GM21447 (cell line): ENCODE data around the gene TMUB1.

Experiments
- ATAC-seq: cut with Tn5 transposase; IDR thresholded peaks from one replicate; pipeline ENCODE4 v1.9.1; 2021; ENCODE audit not compliant: unreplicated experiment

Gene TMUB1

DNA sequence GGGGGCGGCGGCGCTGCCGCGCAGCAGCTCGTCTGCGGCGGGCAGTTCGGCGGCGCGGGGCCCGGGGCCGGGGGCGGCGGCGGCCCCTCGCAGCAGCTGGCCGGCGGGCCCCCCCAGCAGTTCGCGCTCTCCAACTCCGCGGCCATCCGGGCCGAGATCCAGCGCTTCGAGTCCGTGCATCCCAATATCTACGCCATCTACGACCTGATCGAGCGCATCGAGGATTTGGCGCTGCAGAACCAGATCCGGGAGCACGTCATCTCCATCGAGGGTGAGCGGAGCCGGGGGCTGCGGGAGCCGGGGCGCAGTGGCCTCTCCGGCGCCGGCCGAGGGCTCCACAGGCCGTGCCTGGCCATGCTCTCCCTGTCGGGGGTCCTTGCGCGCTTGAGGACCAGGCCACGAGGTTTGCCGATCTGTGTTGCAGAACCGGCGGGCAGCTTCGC lies 3.5 kb upstream of the TMUB1 start:
- no peak for ATAC-seq

- peak; percentile 40 for ATAC-seq
These were observed 2.7 kb upstream of the TMUB1 start, which contains the start of gene AGAP3 for GRCh38 chr7:151085691-151086620. Gene AGAP3, plus strand, starts transcription at chr7:151086475. Its CDS starts 267 bp downstream, at chr7:151086742.

DNA sequence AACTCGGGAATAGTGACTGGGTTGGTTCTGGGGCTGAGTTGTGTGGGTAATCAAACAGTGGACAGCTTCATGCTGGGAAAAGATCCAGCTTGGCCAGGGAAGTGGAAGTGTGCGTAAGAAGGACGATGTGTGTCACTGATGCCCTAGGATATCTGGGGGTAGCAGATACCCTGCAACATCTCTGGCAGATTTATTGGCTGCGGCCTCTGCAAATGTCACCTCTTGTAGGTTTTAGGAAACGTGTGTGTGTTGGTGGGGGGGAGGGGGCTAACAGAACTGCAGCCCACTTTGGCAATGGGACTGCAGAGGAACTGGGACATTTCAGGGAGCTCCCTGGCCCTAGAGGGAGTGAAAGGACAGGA lies 2.0 kb upstream of the TMUB1 start:
- no peak for ATAC-seq

- ATAC-seq = no peak
These were observed 499 bp upstream of the TMUB1 start for GRCh38 chr7:151083824-151084160.

- no peak for ATAC-seq
These were observed 887 bp downstream of the TMUB1 start for GRCh38 chr7:151082141-151083070.

GRCh38 chr7:151081170-151082101 lies 1.9 kb downstream of the TMUB1 start:
- ATAC-seq = no peak

GRCh38 chr7:151080522-151081169 lies 2.6 kb downstream of the TMUB1 start, which contains the start of gene FASTK:
Gene FASTK, minus strand, starts transcription at chr7:151080809. Its CDS starts 43 bp downstream, at chr7:151080766.
- ATAC-seq = peak; percentile 74

GRCh38 chr7:151080067-151080521 lies 3.2 kb downstream of the TMUB1 start:
- ATAC-seq = no peak

- no peak for ATAC-seq
These were observed 3.9 kb downstream of the TMUB1 start for GRCh38 chr7:151079199-151079910.

GRCh38 chr7:151078233-151079040 lies 4.9 kb downstream of the TMUB1 start:
- ATAC-seq = no peak

DNA sequence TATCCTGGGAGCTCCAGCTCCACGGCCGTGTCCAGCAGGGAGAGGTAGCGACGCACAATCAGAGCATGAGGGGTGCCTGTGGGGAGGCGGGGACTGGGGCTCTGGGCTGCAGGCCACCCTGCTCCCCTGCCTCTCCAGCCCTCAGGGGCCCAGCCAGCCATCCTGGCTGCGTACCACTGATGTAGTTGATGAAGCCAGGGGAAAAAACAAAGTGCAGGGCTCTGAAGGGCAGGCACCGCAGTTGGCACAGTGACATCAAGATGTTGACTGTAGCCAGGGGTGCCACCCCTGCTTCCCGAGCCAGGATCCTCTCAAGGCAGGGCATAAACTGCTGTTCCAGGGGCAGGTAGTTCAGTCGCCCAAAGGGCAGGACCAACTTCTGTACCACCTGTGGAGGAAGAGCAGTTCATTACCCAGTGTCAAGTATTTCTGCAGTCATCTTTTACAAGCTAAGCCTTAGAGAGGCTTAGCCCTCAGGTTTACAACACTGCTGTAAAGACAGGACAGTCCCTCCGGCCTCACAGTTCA lies 5.5 kb downstream of the TMUB1 start:
- ATAC-seq = no peak

GRCh38 chr7:151076863-151077704 lies 6.2 kb downstream of the TMUB1 start:
- no peak for ATAC-seq

GRCh38 chr7:151075978-151076426 lies 7.3 kb downstream of the TMUB1 start:
- ATAC-seq = no peak

GRCh38 chr7:151075662-151075971 lies 7.7 kb downstream of the TMUB1 start:
- ATAC-seq = no peak

- ATAC-seq = no peak
These were observed 8.3 kb downstream of the TMUB1 start for GRCh38 chr7:151074817-151075661.

GRCh38 chr7:151073990-151074389 lies 9.3 kb downstream of the TMUB1 start:
- ATAC-seq = no peak
